Subcutaneous adipose tissue (tissue), 4 donors: ENCODE results near the gene TMEM132A. TPM values are rescaled to one million over a fixed set of nuclear protein-coding genes. Genes with fewer than 3 reads are reported as not detected.

Experiments
- CTCF ChIP-seq: fragments of 450-650 bp; IDR thresholded peaks from one replicate; pipeline ENCODE4 v1.5.1; 2016; ENCODE audit warnings: low read depth, mild to moderate bottlenecking, control low read depth, antibody characterized with exemption, moderate library complexity
- total RNA-seq, 4 donors: library from RNA; depleted of rRNA; stranded (reverse); fragments of >200 nt; gene quantifications; one replicate each; pipeline ENCODE4 v1.1.0, GENCODE V29; 2016

TMEM132A gene
- total RNA-seq, 4 donors from 2014 or later: 0.51 to 3.0 (median 1.3) TPM

GRCh38 chr11:60947700-60948099 is 23.4 kb downstream of the TMEM132A start:
- no peak for TF ChIP-seq CTCF

- no peak for TF ChIP-seq CTCF
Measured at GRCh38 chr11:60948250-60948649, 24.0 kb downstream of the TMEM132A start.

- TF ChIP-seq CTCF: no peak
Measured at GRCh38 chr11:60950024-60950423, 25.8 kb downstream of the TMEM132A start.

GRCh38 chr11:60950933-60951605 is 26.8 kb downstream of the TMEM132A start:
- no peak for TF ChIP-seq CTCF

- TF ChIP-seq CTCF: no peak
Measured at GRCh38 chr11:60951606-60951903, 27.3 kb downstream of the TMEM132A start.

- TF ChIP-seq CTCF: no peak
Measured at GRCh38 chr11:60951904-60952741, 27.9 kb downstream of the TMEM132A start, which contains the start of gene SLC15A3. SLC15A3 (minus strand) TSS chr11:60952176; CDS start chr11:60951551, 625 bp downstream.

- TF ChIP-seq CTCF: no peak
Measured at GRCh38 chr11:60952742-60953170, 28.5 kb downstream of the TMEM132A start.
